Adrenal gland (tissue), 5 donors: ENCODE data around the gene SH3D19.

Source experiments
- CTCF ChIP-seq, 6 experiments: fragments of 450-650 bp in 4 of 6; fragments of 200-600 bp in 2 of 6; sonication (generic) in 1 of 6; IDR thresholded peaks; 1 replicate in 5 of 6; 2 replicates in 1 of 6; pipeline versions ENCODE4 v1.5.1 to v1.8.0; 2016 to 2021; ENCODE audit warnings: antibody characterized with exemption in 6 of 6, mild to moderate bottlenecking in 2 of 6, moderate library complexity in 1 of 6
- POLR2A ChIP-seq, 2 donors: fragments of 450-650 bp; IDR thresholded peaks; one replicate each; pipeline ENCODE4 v1.6.1; 2017; ENCODE audit warnings: antibody characterized with exemption in 2 of 2, mild to moderate bottlenecking in 2 of 2, moderate library complexity in 1 of 2
- donor health status: DM: no; HTN: no; CAD: no.

- TF ChIP-seq CTCF (IDR thresholded peaks at IDR 0.05) (no peak), POLR2A (IDR thresholded peaks at IDR 0.05) (no peak)
Observed at GRCh38 chr4:151310124-151310728, 15.2 kb downstream of the SH3D19 start.
